Activated naive CD8-positive, alpha-beta T cell (primary cell): ENCODE results near the gene ATP2B3.
A peak's percentile ranks its signal among the peaks of the same experiment; 100 is the strongest.

Experiments
- H3K27ac Mint-ChIP-seq: one replicate; pipeline ENCODE4 v1.8.0; 2021; ENCODE audit warnings: mixed read lengths
- H3K27me3 Mint-ChIP-seq: one replicate; pipeline ENCODE4 v1.8.0; 2021; ENCODE audit warnings: mixed read lengths
- H3K36me3 Mint-ChIP-seq: one replicate; pipeline ENCODE4 v1.8.0; 2021; ENCODE audit warnings: mixed read lengths
- H3K4me1 Mint-ChIP-seq: one replicate; pipeline ENCODE4 v1.8.0; 2021; ENCODE audit warnings: low read depth, mixed read lengths
- H3K4me3 Mint-ChIP-seq: one replicate; pipeline ENCODE4 v1.8.0; 2021; ENCODE audit warnings: mild to moderate bottlenecking, mixed read lengths
- H3K9me3 Mint-ChIP-seq: one replicate; pipeline ENCODE4 v1.8.0; 2021; ENCODE audit warnings: low read depth, mixed read lengths

Gene ATP2B3

GRCh38 chrX:153608376-153608775 is 90.9 kb downstream of the ATP2B3 start:
- Mint-ChIP-seq H3K27ac (no peak overlapping the region), H3K4me3 (no peak overlapping the region), H3K36me3 (no peaks in the 10 kb centered on the region), H3K4me1 (peaks cover 7% of the 10 kb centered on the region), H3K9me3 (no peaks in the 10 kb centered on the region), H3K27me3 (no peaks in the 10 kb centered on the region)

DNA sequence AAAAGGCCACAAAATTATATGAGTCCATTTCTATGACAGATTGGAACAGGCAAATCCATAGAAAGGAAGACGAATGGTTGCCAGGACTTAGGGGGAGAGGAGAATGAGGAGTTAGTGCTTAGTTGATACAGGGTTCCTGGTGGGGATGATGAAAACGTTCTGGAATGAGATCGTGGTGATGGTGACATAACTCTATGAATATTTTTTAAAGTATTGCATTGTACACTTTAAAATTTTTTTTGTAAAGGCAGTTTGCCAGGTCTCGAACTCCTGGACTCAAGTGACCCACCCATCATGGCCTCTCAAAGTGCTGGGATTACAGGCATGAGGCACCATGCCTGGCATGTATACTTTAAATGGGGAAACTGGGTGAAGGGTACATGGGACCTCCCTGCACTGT is 91.4 kb downstream of the ATP2B3 start:
- Mint-ChIP-seq H3K27ac (no peak overlapping the region), H3K27me3 (no peaks in the 10 kb centered on the region), H3K4me3 (no peak overlapping the region), H3K4me1 (peaks cover 5% of the 10 kb centered on the region), H3K9me3 (no peaks in the 10 kb centered on the region), H3K36me3 (no peaks in the 10 kb centered on the region)

DNA sequence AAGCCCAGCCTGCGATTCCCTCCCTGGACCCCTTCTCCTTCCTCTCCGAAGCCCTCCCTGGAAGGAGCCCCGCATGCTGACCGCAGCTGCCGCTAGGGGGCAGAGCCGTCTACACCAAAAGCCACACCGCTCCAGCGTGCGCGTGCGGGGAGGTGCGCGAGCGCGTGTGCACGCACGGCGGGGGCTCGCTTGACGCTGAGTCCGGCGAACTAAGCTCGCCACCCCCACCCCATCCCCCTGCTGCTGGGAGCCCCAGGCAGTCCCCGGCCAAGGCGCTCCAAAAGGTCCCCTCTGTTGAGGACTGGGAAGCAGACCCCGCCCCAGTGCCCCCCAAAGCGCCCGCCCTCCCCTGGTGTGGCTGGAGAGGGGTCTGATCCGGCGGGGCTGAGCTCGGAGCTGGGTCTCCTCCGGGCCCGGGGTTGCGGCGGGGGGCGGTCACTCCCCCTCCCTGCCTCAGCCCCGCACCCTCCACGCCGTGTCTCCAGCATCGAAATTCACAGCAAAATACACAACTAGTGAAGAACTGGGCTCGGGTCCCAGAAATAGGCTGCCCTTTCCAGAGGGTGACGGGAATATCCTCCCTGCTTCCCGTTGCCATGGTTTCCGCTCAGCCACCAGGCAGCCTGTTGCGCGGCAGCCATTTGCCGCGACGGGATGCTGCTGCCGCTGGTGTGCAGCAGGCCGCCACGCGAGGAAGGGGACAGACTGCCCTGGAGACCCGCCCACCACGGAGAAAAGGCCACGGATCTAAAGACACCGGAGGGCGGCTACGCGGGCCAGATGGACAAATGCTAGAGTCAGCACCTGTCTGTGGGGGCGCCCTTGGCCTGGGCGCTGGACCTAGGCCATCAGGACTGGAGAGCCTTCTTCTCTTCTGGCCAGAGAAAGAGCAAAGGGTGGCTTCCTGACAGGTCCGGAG is 92.7 kb downstream of the ATP2B3 start:
- H3K27me3 Mint-ChIP-seq = no peaks in the 10 kb centered on the region
- no peaks in the 10 kb centered on the region for H3K36me3 Mint-ChIP-seq
- peaks cover 13% of the 10 kb centered on the region for H3K4me1 Mint-ChIP-seq
- H3K27ac Mint-ChIP-seq = peak overlapping the region; percentile 41
- peak overlapping the region; percentile 82 for H3K4me3 Mint-ChIP-seq
- H3K9me3 Mint-ChIP-seq = no peaks in the 10 kb centered on the region

DNA sequence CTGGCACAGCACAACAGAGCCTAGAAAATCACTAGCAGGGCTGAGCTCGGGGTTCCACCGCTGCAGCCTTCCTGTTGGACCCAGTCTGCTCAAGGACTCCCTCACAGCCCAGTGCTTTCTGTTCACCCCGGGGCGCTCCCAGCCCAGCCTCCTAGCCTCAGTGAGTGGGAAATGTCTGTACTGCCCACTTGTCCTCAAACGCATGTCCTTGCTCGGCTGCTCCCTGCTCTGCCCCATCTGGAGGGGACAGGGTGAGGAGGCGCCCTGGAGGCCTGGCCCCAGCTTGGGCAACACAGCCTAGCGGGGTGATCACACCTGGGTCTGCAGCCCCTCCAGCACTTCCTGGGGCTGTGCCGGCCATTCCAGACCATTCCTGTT is 93.4 kb downstream of the ATP2B3 start:
- Mint-ChIP-seq H3K27me3 (no peaks in the 10 kb centered on the region), H3K4me3 (no peak overlapping the region), H3K27ac (no peak overlapping the region), H3K4me1 (peaks cover 14% of the 10 kb centered on the region), H3K36me3 (no peaks in the 10 kb centered on the region), H3K9me3 (no peaks in the 10 kb centered on the region)

GRCh38 chrX:153611298-153612095 is 94.1 kb downstream of the ATP2B3 start:
- Mint-ChIP-seq H3K27me3 (no peaks in the 10 kb centered on the region), H3K9me3 (no peaks in the 10 kb centered on the region), H3K4me3 (no peak overlapping the region), H3K27ac (no peak overlapping the region), H3K4me1 (peaks cover 14% of the 10 kb centered on the region), H3K36me3 (no peaks in the 10 kb centered on the region)

GRCh38 chrX:153612413-153612812 is 95.0 kb downstream of the ATP2B3 start:
- no peak overlapping the region for H3K4me3 Mint-ChIP-seq
- no peaks in the 10 kb centered on the region for H3K9me3 Mint-ChIP-seq
- H3K27me3 Mint-ChIP-seq = no peaks in the 10 kb centered on the region
- H3K36me3 Mint-ChIP-seq = no peaks in the 10 kb centered on the region
- H3K4me1 Mint-ChIP-seq = peaks cover 14% of the 10 kb centered on the region
- H3K27ac Mint-ChIP-seq = no peak overlapping the region

DNA sequence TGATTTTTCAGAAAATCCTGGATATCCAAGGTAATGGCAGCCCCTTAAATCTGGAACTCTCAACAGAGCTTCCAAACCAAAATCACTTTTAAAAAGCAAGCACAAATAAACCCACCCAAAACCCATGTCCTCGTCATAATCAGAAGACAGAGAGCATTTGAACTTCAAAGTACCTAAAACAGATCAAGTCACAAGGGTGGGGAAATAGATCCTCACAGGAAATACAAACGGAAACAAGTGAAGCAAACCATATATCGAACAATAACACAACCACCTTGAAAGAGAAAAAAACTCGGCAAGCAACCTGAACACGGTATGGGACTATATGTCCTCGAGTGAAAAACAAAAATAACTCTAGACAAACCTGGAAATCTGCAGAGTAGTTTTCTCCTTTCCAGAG is 97.4 kb downstream of the ATP2B3 start:
- Mint-ChIP-seq H3K4me1 (peaks cover 9% of the 10 kb centered on the region), H3K4me3 (peak overlapping the region; percentile 30), H3K27me3 (no peaks in the 10 kb centered on the region), H3K36me3 (no peaks in the 10 kb centered on the region), H3K27ac (no peak overlapping the region), H3K9me3 (no peaks in the 10 kb centered on the region)

DNA sequence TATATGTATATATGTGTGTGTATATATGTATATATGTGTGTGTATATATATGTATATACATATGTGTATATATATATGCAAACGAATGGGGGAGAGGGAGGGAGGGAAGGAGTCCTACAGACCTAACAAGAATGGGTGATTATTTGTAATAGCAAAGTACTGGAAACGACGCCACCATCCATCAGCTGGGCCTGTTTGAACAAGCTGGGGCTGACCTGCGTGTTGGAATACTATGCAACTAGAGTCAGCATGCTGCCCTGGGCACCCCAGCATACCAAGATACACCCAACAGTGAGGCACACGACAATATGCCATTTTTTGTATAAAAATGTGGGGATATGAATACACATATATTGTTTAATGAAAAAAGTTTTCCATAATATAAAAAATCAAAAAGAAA is 103.1 kb downstream of the ATP2B3 start:
- no peaks in the 10 kb centered on the region for H3K27me3 Mint-ChIP-seq
- H3K36me3 Mint-ChIP-seq = no peaks in the 10 kb centered on the region
- no peaks in the 10 kb centered on the region for H3K9me3 Mint-ChIP-seq
- no peak overlapping the region for H3K27ac Mint-ChIP-seq
- no peaks in the 10 kb centered on the region for H3K4me1 Mint-ChIP-seq
- H3K4me3 Mint-ChIP-seq = no peak overlapping the region

DNA sequence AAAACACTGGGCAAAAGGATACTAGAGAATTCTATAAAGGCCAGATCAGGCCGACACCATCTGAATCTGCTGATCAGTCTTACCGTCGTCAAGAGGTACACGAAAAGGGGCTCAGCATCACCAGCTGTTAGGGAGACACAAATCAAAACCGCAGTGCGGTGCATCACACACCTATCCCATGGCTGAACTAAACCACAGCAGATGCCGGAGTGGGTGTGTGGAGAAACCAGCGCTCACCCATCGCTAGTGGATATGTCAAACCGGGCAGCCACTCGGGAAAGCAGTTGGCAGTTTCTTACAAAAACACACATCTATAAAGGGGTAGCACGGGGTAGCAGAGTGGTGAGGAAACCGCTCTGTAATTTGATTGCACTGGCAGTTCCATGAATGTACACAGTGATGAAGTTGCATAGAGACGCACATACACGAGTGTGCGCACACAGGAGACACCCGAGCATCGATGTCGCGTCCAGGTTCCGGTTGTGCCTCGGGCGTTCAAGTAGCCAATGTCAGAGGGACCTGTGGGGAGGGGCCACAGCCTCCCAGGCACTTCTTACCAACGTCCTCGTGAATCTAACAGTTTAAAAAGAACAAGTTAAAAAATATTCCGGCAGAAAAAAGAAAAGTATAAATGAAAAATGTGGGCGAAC is 104.6 kb downstream of the ATP2B3 start:
- no peaks in the 10 kb centered on the region for H3K9me3 Mint-ChIP-seq
- no peak overlapping the region for H3K4me3 Mint-ChIP-seq
- H3K36me3 Mint-ChIP-seq = no peaks in the 10 kb centered on the region
- H3K27ac Mint-ChIP-seq = no peak overlapping the region
- no peaks in the 10 kb centered on the region for H3K27me3 Mint-ChIP-seq
- H3K4me1 Mint-ChIP-seq = no peaks in the 10 kb centered on the region

DNA sequence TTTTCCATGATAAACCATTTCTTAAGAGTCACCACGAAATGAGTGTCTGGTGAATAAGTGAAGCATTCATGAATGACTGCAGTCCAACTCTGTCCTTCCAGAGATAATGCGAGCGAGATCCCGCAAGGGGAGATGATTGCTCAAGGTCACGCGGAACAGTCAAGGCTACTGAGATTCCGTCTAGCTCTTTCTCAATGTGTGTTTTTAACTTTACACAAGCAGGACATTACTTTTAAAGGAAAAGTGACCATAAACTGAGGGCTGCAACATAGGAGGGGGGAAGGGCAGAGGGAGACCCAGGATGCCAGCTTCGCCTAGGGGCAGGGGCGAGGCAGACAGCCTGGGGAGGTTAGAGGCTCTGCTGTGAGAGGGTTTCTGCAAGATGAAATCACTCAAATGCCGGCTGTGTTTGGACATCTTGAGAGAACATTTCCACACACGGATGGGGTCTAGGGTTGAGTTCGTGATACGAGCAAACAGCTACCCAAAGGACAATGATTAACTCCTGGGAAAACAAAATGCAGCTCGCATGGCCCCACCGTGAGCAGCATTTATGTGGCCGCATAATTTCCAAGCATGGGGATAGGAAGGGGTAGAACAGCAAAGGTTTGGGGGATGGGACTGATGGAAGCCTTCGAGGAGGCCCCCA is 105.3 kb downstream of the ATP2B3 start:
- Mint-ChIP-seq H3K9me3 (no peaks in the 10 kb centered on the region), H3K36me3 (no peaks in the 10 kb centered on the region), H3K27me3 (no peaks in the 10 kb centered on the region), H3K4me1 (no peaks in the 10 kb centered on the region), H3K4me3 (no peak overlapping the region), H3K27ac (no peak overlapping the region)

DNA sequence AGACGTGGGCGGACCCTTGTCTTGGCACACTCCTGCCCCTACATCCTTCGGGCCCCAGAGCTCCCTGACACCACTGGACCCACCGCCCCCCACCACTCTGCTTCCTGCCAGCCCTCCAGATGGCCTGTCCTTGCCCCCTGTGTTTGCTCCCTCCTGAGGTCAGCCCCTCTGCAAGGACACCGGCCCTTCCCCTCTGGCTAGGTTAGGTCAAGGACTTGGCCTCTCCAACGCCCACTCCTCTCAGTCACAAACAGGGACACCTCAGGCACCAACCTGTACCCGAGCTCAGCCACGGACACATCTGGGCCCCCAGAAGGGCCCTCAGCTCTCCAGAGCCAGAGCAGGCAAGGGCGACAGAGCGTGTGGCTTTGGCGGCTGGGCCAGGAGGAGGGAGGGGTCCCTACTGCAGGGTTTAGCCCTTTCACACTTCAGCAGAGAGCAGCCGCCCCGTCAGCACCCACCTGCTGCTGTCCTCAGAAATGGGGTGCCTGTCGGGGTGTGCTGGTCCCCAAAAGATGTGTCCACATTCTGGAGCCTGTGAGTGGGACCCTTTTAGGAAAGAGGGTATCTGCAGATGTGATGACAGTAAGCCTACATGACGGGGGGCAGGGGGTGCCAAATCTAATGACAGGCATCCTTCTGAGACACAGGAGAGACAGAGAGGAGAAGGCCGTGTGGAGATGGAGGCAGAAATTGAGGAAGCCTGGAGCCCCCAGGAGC is 106.0 kb downstream of the ATP2B3 start:
- Mint-ChIP-seq H3K36me3 (no peaks in the 10 kb centered on the region), H3K9me3 (no peaks in the 10 kb centered on the region), H3K4me1 (no peaks in the 10 kb centered on the region), H3K27me3 (no peaks in the 10 kb centered on the region), H3K27ac (no peak overlapping the region), H3K4me3 (no peak overlapping the region)

DNA sequence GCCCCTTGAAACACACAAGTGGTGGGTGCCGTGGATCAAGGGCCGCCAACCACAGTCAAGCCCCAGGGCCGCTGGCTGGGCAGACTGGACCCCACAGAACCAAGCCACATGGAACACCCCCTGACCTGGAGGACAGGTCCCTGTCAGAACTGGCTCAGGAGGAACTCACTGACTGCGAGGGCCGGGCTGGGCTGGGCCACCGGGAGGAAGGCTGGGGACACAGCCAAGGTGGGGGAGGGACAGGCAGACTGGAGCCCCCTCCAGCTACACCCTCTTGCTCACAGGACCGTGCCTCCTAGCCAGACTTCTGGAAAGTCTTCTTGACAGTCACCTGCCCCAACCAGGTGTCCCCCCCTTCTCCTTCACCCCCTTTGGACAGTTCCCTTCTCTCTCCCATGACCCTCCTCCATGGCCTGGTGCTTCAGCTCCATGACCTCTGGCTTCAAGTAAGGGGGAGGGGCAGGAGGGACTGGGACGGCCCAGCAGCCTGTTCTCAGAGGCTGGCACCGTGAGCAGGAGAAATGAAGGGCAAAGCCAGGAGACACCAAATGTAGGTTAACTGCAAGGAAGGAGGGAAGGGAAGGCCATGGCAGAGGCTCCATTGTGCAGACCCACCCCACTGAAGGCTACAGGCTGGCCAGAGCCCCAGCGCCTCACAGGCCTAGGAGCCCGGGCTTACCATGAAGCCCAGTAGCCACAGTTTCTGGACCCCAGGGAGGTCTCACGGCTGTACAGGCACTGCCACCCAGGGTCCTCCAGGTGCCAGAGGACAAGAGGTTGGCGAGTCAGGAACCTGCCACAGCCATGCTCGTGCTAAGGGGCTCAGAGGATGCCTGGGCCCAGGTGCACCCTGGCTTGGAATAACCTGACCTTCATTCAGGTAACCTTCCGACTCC is 107.0 kb downstream of the ATP2B3 start:
- Mint-ChIP-seq H3K4me1 (no peaks in the 10 kb centered on the region), H3K27ac (no peak overlapping the region), H3K4me3 (no peak overlapping the region), H3K27me3 (no peaks in the 10 kb centered on the region), H3K9me3 (no peaks in the 10 kb centered on the region), H3K36me3 (no peaks in the 10 kb centered on the region)

- Mint-ChIP-seq H3K36me3 (no peaks in the 10 kb centered on the region), H3K4me3 (no peak overlapping the region), H3K9me3 (no peaks in the 10 kb centered on the region), H3K27ac (no peak overlapping the region), H3K4me1 (no peaks in the 10 kb centered on the region), H3K27me3 (no peaks in the 10 kb centered on the region)
Observed at GRCh38 chrX:153625271-153626024, 108.0 kb downstream of the ATP2B3 start.
